Adrenal gland (tissue), 12 donors: Measurements from ENCODE around the gene SMIM44. TPM values are rescaled to one million over a fixed set of nuclear protein-coding genes. Genes with fewer than 3 reads are reported as not detected.

ENCODE experiments used
- DNase-seq, 7 donors: peaks; one replicate each; pipeline ENCODE4 v3.0.0-alpha.2; 2019 to 2020
- H3K27ac ChIP-seq, 5 donors: fragments of 200-600 bp; sonication (generic) in 4 of 5; 1 replicate in 3 of 5; 2 replicates in 2 of 5; pipeline versions ENCODE4 v1.5.1 to v1.8.0; 2016 to 2020; ENCODE audit warnings: mild to moderate bottlenecking in 1 of 5
- H3K27me3 ChIP-seq: fragments of 200-600 bp; 2 replicates; pipeline ENCODE4 v1.8.0; 2021
- H3K36me3 ChIP-seq, 2 donors: fragments of 200-600 bp; replicated peaks in 1 of 2; 1 replicate in 1 of 2; 2 replicates in 1 of 2; pipeline versions ENCODE4 v1.5.1 to v1.8.0; 2018 to 2022
- H3K4me1 ChIP-seq, 2 donors: fragments of 200-600 bp; replicated peaks in 1 of 2; 1 replicate in 1 of 2; 2 replicates in 1 of 2; pipeline versions ENCODE4 v1.5.1 to v1.8.0; 2018 to 2021
- H3K4me3 ChIP-seq, 4 donors: fragments of 200-600 bp; sonication (generic) in 3 of 4; one replicate each; pipeline ENCODE4 v1.5.1; 2016 to 2018
- H3K9me3 ChIP-seq, 3 donors: fragments of 200-600 bp; sonication (generic) in 1 of 3; replicated peaks in 1 of 3; 1 replicate in 2 of 3; 2 replicates in 1 of 3; pipeline versions ENCODE4 v1.5.1 to v1.8.0; 2016 to 2021
- POLR2A ChIP-seq, 2 donors: fragments of 450-650 bp; IDR thresholded peaks; one replicate each; pipeline ENCODE4 v1.6.1; 2017; ENCODE audit warnings: antibody characterized with exemption in 2 of 2, mild to moderate bottlenecking in 2 of 2, moderate library complexity in 1 of 2
- WGBS, 4 donors: extraction: QIAGEN DNeasy Blood & Tissue Kit in 2 of 4; methylation state at CpG; one replicate each; pipeline versions ENCODE4 v1.1.5 to v1.1.7; 2013 to 2017; 5-methylcytosine and 5-hydroxymethylcytosine counted together
- intact Hi-C, 2 donors: fragments of 100-400 bp; cut with DNase I; formaldehyde crosslinking; loops; one replicate each; pipeline versions ENCODE4 v1.14.1 to v1.15.0; 2022 to 2023
- polyA plus RNA-seq, 3 donors: library from polyadenylated mRNA; stranded (reverse); fragments of 200-250 nt in 2 of 3; fragments of 350-450 nt in 1 of 3; fragmentation: Illumina TruSeq in 1 of 3; extraction: RNeasy Lipid Tissue Mini Kit (QIAGEN cat#74804) in 1 of 3; gene quantifications; one replicate each; pipeline ENCODE4 v1.2.3, GENCODE V29; 2013 to 2014
- total RNA-seq, 9 donors: library from RNA; depleted of rRNA in 4 of 9; stranded (reverse); fragments of >200 nt in 4 of 9; fragments of 120-200 nt in 1 of 9; fragmentation: NEBNext Ultra II Directional in 1 of 9; extraction: Animal tissue kit (Norgen Biotek cat#: 25700) in 1 of 9; gene quantifications; one replicate each; pipeline versions ENCODE4 v1.1.0 to v1.2.4, GENCODE V29; 2013 to 2023
- TF ChIP-seq, protein P1 (sequence below), 6 experiments: fragments of 450-650 bp in 4 of 6; fragments of 200-600 bp in 2 of 6; sonication (generic) in 1 of 6; IDR thresholded peaks; 1 replicate in 5 of 6; 2 replicates in 1 of 6; pipeline versions ENCODE4 v1.5.1 to v1.8.0; 2016 to 2021; ENCODE audit warnings: antibody characterized with exemption in 6 of 6, mild to moderate bottlenecking in 2 of 6, moderate library complexity in 1 of 6
- donor health status: healthy with polysubstance abuse.
- donor health status: Bipolar disorder and iron deficiency.
- donor health status: DM: yes; HTN: yes; CAD: no.
- donor health status: DM: no; HTN: no; CAD: no.
- donor health status: DM: no; HTN: no; CAD: no.
- donor health status: DM: yes; HTN: yes; CAD: no.

SMIM44 gene
- total and polyA plus RNA-seq, 12 donors: not detected

DNA sequence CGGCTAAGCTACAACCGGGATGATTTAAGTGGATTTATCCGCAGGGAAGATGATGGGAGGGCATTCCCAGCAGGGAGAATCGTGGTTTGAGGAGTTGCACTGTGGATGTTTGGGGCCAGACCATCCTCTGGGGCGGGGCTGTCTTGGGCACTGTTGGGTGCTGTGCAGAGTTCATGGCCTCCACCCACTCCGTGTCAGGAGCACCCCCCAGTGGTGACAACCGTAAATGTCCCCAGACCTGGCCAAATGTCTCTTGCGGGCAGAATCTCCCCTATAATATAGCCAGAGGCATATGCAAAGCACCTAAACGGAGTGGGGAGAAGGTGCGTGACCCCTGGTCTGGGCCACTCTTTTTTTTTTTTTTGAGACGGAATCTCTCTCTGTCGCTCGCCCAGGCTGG is 43.2 kb downstream of the SMIM44 start:
- DNase-seq: peak in 2 of 7 donors; percentile 42 to 49
- TF ChIP-seq, protein P1, sequence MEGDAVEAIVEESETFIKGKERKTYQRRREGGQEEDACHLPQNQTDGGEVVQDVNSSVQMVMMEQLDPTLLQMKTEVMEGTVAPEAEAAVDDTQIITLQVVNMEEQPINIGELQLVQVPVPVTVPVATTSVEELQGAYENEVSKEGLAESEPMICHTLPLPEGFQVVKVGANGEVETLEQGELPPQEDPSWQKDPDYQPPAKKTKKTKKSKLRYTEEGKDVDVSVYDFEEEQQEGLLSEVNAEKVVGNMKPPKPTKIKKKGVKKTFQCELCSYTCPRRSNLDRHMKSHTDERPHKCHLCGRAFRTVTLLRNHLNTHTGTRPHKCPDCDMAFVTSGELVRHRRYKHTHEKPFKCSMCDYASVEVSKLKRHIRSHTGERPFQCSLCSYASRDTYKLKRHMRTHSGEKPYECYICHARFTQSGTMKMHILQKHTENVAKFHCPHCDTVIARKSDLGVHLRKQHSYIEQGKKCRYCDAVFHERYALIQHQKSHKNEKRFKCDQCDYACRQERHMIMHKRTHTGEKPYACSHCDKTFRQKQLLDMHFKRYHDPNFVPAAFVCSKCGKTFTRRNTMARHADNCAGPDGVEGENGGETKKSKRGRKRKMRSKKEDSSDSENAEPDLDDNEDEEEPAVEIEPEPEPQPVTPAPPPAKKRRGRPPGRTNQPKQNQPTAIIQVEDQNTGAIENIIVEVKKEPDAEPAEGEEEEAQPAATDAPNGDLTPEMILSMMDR (IDR thresholded peaks at IDR 0.05): peak; percentile 19 to 53 (median 42)
- TF ChIP-seq POLR2A (IDR thresholded peaks at IDR 0.05): no peak
- WGBS, 4 donors: 71 to 81% (median 76%) methylated on average over 11 to 13 of the region's 13 CpGs
- Histone ChIP-seq H3K27me3 (no peaks in the 10 kb centered on the region), H3K36me3 (peaks cover 0 to 71% of the 10 kb centered on the region in 2 donors), H3K27ac (peak overlapping the region in 2 of 5 donors; percentile 20 to 77), H3K9me3 (no peaks in the 10 kb centered on the region), H3K4me1 (peaks cover 10 to 48% of the 10 kb centered on the region in 2 donors), H3K4me3 (no peak overlapping the region)
- intact Hi-C loops: no loop called here

DNA sequence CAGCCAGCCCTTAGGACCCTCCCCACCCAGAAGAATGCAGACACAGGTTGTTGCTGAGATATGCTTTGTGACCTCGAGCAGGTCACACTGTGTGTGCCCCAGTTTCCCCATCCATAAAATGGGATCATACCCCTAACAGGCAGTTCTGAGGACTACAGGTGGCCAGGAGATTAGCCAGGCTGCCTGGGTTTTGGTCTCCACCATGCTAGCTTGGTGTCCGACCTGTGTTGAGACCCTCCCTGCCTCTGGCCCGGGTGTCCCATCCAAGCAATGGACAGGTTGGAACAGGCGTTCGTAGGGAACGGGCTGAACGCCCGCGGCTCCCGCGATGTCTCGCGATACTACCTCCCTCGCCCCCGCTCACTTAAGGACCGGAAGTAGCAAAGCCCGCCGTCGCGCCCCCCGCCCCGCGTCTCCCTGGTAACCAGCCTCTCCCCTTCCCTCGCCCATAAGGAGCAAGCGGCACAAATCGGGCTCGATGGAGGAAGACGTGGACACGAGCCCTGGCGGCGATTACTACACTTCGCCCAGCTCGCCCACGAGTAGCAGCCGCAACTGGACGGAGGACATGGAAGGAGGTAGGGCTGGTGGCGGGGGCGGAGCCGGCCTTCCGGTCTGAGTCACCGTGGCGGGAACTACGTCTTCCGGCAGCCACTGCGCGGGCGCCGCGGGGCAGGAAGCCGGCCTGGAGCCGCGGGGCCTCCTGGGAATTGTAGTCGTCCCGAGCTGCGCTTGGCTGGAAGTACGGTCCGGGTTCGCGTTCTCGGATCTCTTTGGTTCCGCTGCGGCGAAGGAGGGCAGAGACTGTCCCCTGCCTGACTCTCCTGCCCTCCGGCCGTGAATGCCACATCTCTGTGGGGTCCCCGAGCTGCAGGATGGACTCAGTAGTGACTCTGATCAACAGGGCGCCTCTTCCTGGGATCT is 48.3 kb downstream of the SMIM44 start:
- intact Hi-C loops: no loop called here
- H3K4me1 ChIP-seq: peaks cover 11 to 51% of the 10 kb centered on the region in 2 donors
- H3K27me3 ChIP-seq: no peaks in the 10 kb centered on the region
- 3 to 4% (median 3%) methylated on average over 23 to 67 of the region's 67 CpGs for WGBS, 4 donors
- peak overlapping the region in 1 of 4 donors; percentile 41 for H3K4me3 ChIP-seq
- peak in 1 of 2 donors; percentile 42 for TF ChIP-seq POLR2A (IDR thresholded peaks at IDR 0.05)
- TF ChIP-seq, protein P1 (IDR thresholded peaks at IDR 0.05): peak in 2 of 6 experiments; percentile 5 to 10
- H3K27ac ChIP-seq: peak overlapping the region; percentile 45 to 93 (median 72)
- peak; percentile 94 to 97 (median 97) for DNase-seq
- peaks cover 0 to 62% of the 10 kb centered on the region in 2 donors for H3K36me3 ChIP-seq
- H3K9me3 ChIP-seq: no peaks in the 10 kb centered on the region

DNA sequence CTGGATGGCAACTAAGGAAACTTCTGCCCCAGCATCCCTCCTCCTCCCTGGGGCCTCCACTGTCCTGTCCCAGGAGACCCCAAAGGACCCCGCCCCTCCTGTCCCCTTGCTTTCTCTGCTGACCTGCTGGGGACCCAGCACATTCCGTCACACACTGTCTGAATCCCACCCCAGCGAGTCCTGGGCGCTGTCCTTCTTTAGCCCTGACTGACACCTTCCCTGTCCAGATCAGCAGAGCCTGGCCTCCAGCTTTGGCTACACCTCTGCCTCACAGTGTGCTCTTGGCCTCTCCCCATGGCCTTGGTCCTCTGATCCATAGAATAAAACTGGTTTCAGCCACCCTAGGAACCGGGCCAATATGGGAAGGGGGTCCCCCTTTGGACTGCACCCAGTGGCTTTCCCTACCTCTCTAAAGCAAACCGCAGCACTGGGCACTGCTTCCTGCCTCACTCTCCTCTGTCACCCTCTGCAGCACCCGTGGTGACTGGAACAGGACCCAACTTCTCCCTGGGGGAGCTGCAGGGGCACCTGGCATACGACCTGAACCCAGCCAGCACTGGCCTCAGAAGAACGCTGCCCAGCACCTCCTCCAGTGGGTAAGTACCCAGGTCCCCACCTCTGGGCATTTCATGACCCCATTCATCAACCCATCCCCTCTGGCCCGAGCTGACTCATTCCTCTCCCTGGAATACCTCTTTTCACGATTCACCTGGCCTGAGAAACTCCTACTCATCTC is 49.3 kb downstream of the SMIM44 start:
- TF ChIP-seq POLR2A (IDR thresholded peaks at IDR 0.05): no peak
- TF ChIP-seq, protein P1 (IDR thresholded peaks at IDR 0.05): no peak
- peak overlapping the region in 1 of 4 donors; percentile 41 for H3K4me3 ChIP-seq
- intact Hi-C loops: no loop called here
- DNase-seq: no peak
- no peaks in the 10 kb centered on the region for H3K27me3 ChIP-seq
- H3K36me3 ChIP-seq: peaks cover 0 to 60% of the 10 kb centered on the region in 2 donors
- WGBS, 4 donors: 80 to 86% (median 85%) methylated on average over 11 of the region's 11 CpGs
- no peaks in the 10 kb centered on the region for H3K9me3 ChIP-seq
- peaks cover 12 to 58% of the 10 kb centered on the region in 2 donors for H3K4me1 ChIP-seq
- peak overlapping the region; percentile 45 to 93 (median 72) for H3K27ac ChIP-seq

DNA sequence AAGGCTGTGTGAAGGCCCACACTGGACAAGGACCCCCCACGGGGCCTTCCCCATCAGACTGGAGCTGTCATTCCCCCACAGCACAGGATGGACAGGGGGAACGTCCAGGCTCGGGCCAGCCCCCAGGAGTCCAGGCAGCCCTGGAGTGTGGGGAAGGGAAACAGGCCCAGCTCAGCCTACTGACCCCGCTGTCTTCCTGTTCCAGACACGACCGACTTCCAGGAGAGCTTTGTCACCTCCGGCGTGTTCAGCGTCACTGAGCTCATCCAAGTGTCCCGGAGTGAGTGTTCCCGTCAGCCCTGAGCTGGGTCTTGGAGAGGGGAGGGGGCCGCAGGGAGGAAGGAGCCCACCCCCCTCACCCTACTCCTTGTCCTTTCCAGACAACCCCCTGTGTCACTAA is 49.9 kb downstream of the SMIM44 start:
- peaks cover 0 to 53% of the 10 kb centered on the region in 2 donors for H3K36me3 ChIP-seq
- intact Hi-C loops: no loop called here
- H3K27ac ChIP-seq: peak overlapping the region; percentile 31 to 93 (median 72)
- no peak for TF ChIP-seq POLR2A (IDR thresholded peaks at IDR 0.05)
- TF ChIP-seq, protein P1 (IDR thresholded peaks at IDR 0.05): no peak
- H3K9me3 ChIP-seq: no peaks in the 10 kb centered on the region
- 65 to 78% (median 72%) methylated on average over 6 to 12 of the region's 12 CpGs for WGBS, 4 donors
- H3K27me3 ChIP-seq: no peaks in the 10 kb centered on the region
- H3K4me3 ChIP-seq: no peak overlapping the region
- peak in 2 of 7 donors; percentile 54 to 60 for DNase-seq
- peaks cover 12 to 65% of the 10 kb centered on the region in 2 donors for H3K4me1 ChIP-seq
